ENCODE results near the gene MDH1B. TPM values are rescaled to one million over a fixed set of nuclear protein-coding genes. Genes with fewer than 3 reads are reported as not detected.

MDH1B gene
- total RNA-seq, 1 experiment from 2014 or later, result 3.7 TPM

Small RNA genes within 50 kb of the gene (microRNA-seq; reads per million reads assigned to microRNA genes)
- gene MIR3130-1 (ENCODE audit: borderline number of aligned reads), result not detected
- not detected for gene MIR3130-2 (ENCODE audit: borderline number of aligned reads)

Other genes with a start within 250 kb of the MDH1B start
- not detected for gene FAM237A, start 122.8 kb downstream of the MDH1B start, total RNA-seq (2021; ENCODE audit: unreplicated experiment)
- gene DYTN, start 46.9 kb downstream of the MDH1B start, total RNA-seq (2021; ENCODE audit: unreplicated experiment), result not detected
- 24.4 TPM for gene FASTKD2, start 278 bp upstream of the MDH1B start, total RNA-seq (2021; ENCODE audit: unreplicated experiment)
- gene CPO, start 174.2 kb upstream of the MDH1B start, total RNA-seq (2021; ENCODE audit: unreplicated experiment), result 0.32 TPM